H1 (cell line): Measurements from ENCODE around the gene MROH8. TPM values are rescaled to one million over a fixed set of nuclear protein-coding genes. Genes with fewer than 3 reads are reported as not detected.

Experiments
- NRF1 ChIP-seq: IDR thresholded peaks from 2 replicates; pipeline ENCODE4 v1.6.1; 2011; ENCODE audit warnings: mild to moderate bottlenecking, low read depth, low read length, improper control_type of control experiment
- polyA plus RNA-seq, 7 experiments: library from polyadenylated mRNA; depleted of rRNA in 3 of 7; stranded (reverse) in 5 of 7; unstranded in 2 of 7; fragments of >200 nt in 5 of 7; fragments of 200-250 nt in 2 of 7; gene quantifications; 1 replicate in 5 of 7; 2 replicates in 1 of 7; 4 replicates in 1 of 7; pipeline versions ENCODE4 v1.2.1 to v1.2.3, GENCODE V29; 2011 to 2013; ENCODE audit warnings: missing spikeins in 2 of 7, mixed read lengths in 2 of 7
- total RNA-seq: library from RNA; stranded (reverse); fragmentation: NEBNext Ultra II Directional; extraction: Animal tissue kit (Norgen Biotek cat#: 25700); gene quantifications from 2 replicates; pipeline ENCODE4 v1.2.1, GENCODE V29; 2021

Gene MROH8
- total and polyA plus RNA-seq, 2 of the 8 experiments (the other 6 are each of a cell fraction or from before 2014, with no cell fraction given): 0.50 to 0.86 TPM

- no peak for TF ChIP-seq NRF1
Observed at GRCh38 chr20:37090407-37090806, 88.9 kb downstream of the MROH8 start (continued).
